ENCODE measurements around the gene PLEKHG5.
"Not testable (repeated sequence)": the region's sequence is repeated elsewhere in the genome, so short reads cannot be mapped to it uniquely, and the experiment has no call there.

The PLEKHG5 gene

DNA sequence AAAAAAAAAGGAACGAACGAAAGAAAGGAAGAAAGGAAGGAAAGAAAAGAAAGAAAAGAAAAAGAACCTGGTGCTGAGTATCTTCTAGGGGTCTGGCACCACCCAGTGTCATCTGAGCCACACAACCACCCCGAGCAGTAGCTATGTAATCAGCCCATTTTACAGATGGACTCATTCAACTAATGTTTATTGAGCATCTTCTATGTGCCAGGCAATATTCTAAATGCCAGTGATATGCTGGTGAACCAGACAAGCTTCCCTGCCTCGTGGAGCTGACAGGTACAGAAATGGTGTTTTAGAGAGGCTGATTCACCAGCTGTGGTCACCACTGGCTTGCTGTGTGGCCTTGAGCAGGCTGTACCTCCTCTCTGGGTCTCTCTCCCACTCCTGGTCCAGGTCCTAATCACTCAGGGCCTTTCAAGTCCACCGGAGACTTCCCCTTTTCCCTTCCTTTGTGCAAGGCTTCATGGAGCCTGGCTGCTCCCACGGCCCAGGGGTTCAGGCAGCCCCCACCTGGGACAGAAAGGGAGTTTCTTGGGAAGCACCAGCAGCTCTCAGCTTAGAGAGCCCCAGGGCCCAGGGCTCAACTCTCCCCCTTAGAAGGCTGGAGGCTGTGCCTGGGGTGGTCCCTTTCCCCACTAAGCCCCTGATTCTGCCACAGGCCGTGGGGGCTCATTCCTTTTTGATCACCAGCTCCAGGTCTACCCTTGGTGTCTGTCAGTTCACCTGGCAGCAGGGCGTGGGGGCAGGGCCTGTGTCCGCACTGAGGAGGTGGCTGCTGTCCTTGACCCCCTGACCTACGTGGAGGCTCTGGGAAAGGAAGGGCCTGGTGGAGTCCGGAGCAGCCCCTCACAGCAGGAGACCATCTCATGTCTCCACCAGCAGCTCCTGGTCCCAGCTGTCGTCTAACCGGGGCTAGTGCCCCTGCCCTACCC lies 59.6 kb downstream of the PLEKHG5 start:
- H3K27me3 ChIP-seq (ENCODE audit: control insufficient read depth, insufficient read depth, low read length) = peaks cover 12% of the 10 kb centered on the region
- not testable (repeated sequence) for H3K9ac ChIP-seq (ENCODE audit: low read length); H3K4me3 ChIP-seq (ENCODE audit: low read length); H3K36me3 ChIP-seq (ENCODE audit: control insufficient read depth, low read depth, low read length); H3K27ac ChIP-seq (ENCODE audit: low read length); H3K9me3 ChIP-seq (ENCODE audit: control insufficient read depth, low read depth, low read length); H3K4me1 ChIP-seq (ENCODE audit: control insufficient read depth, low read depth, low read length)

DNA sequence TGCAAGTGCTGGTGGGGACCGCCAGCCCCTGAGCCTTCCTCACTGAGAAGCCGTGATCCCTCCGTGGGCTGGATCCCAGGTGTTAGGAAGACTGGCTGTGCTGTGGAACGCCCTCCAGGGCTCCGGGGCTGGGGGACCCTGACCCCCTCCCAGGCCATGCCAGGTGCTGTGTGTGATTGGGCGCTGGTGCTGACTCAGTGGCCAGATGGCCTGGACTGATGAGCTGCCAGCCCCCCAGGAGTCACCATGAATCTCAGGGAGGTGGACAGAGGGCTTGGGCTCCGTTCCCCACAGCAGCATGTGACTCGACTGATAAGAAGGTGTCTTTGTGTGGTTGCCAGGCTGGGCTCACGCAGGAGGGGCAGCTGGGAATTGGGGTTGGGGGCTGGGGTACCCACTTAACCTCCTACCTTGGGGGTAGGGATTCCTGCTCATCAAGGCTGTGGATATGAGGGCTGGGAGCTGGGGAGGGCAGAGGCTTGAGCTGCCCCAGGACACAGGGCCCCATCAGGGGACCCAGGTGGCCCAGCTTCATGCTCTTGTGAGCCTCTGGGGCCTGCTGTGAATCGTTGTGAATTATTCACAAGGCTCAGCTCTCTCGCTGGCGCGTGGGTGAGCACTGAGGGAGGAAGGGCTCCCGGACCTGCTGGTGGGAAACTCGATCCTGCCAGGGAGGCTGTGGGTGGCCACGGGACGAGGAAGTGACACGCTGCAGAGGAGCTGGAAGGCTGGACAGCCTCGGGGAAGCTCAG lies 61.6 kb downstream of the PLEKHG5 start:
- not testable (repeated sequence) for H3K9me3 ChIP-seq (ENCODE audit: control insufficient read depth, low read depth, low read length); H3K9ac ChIP-seq (ENCODE audit: low read length); H3K27ac ChIP-seq (ENCODE audit: low read length); H3K36me3 ChIP-seq (ENCODE audit: control insufficient read depth, low read depth, low read length); H3K4me3 ChIP-seq (ENCODE audit: low read length); H3K4me1 ChIP-seq (ENCODE audit: control insufficient read depth, low read depth, low read length)
- peaks cover 32% of the 10 kb centered on the region for H3K27me3 ChIP-seq (ENCODE audit: control insufficient read depth, insufficient read depth, low read length)

DNA sequence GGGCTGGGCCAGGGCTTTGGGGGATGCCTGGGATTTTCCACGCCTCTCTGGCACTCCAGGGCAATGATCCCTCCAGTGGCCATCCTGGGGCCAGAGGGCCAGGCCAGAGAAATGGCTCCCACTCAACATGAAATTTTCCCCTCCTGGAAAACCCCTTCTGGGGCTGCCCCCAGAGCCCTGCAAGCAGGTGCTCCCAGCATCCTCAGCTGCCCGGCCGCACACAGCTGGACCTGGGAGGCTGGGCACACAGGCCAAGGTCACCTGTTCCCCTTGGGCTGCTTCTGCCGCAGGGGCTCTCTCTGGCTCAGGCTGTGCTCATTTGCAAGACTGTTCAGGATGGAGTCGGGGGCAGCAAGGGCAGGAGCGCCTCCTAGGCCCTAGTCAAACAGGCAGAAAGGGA lies 63.0 kb downstream of the PLEKHG5 start:
- not testable (repeated sequence) for H3K4me3 ChIP-seq (ENCODE audit: low read length); H3K4me1 ChIP-seq (ENCODE audit: control insufficient read depth, low read depth, low read length)
- H3K27me3 ChIP-seq (ENCODE audit: control insufficient read depth, insufficient read depth, low read length) = peaks cover 46% of the 10 kb centered on the region

DNA sequence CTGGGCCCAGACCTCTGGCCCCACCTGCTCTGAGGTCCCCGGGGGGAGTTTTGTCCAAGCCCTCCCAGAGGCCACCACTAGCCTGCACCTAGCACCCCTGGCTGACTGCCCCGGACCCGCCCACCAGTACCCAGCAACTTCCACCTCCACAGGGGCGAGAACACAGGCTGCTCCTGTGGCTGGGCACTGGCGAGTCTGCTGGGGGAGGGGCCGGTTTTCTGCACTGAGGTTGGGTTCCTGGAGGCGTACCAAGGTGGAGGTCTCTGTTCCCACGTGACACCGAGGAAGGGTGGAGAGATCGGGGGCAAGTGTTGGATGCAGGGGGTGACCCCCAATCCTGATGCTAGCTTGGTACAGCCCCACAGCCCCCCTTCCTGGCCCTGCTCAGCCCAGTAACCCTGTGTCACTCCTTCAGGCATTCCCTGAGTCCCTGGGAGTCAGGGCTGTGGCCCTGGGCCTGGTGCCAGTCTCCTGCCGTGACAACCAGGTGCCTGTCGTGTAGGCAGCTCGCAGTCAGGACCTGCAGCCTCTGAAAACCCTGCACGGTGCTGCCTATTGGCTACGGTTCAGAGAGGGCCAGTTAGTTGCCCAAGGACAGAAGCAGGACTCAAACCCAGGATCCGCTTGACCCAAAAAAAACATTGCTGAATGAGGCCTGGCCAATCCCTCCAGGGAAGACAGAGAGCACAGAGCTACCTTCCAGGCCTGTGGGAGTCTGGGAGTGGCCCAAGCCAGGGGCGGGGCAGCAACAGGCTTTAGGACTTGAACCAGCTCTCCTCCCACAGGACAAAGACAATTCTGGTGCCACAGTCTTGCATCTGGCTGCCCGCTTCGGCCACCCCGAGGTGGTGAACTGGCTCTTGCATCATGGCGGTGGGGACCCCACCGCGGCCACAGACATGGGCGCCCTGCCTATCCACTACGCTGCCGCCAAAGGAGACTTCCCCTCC lies 63.8 kb downstream of the PLEKHG5 start:
- no peak overlapping the region for H3K4me3 ChIP-seq (ENCODE audit: low read length)
- H3K9ac ChIP-seq (ENCODE audit: low read length) = no peak overlapping the region

More for the DNA sequence above, 63.0 kb downstream of the PLEKHG5 start:
- H3K36me3 ChIP-seq (ENCODE audit: control insufficient read depth, low read depth, low read length); H3K9me3 ChIP-seq (ENCODE audit: control insufficient read depth, low read depth, low read length); H3K27ac ChIP-seq (ENCODE audit: low read length); H3K9ac ChIP-seq (ENCODE audit: low read length): not testable (repeated sequence)

DNA sequence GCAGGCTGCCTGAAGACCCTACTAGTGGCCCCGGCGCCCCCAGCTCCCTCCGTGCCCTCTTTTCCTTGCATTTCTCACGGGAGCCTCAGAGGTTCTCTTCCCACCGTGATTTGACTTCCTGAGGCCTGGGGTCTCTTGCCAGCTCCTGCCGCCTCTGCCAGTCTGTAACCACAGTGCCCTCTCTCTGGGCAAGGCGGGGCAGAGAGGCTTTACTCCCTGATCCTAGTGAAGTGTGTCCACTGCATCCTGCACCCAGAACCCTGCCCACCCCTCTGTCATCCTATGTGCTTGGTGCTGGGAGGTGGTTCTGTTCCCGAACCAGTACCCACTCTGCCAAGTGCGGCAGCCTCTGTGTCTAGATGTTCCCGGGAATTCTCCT lies 64.5 kb downstream of the PLEKHG5 start:
- Histone ChIP-seq H3K27ac (ENCODE audit: low read length) (no peak overlapping the region), H3K9ac (ENCODE audit: low read length) (no peak overlapping the region), H3K27me3 (ENCODE audit: control insufficient read depth, insufficient read depth, low read length) (peaks cover 61% of the 10 kb centered on the region)

More for the DNA sequence above, 63.8 kb downstream of the PLEKHG5 start:
- Histone ChIP-seq H3K9me3 (ENCODE audit: control insufficient read depth, low read depth, low read length) (no peaks in the 10 kb centered on the region), H3K36me3 (ENCODE audit: control insufficient read depth, low read depth, low read length) (no peaks in the 10 kb centered on the region), H3K27ac (ENCODE audit: low read length) (no peak overlapping the region), H3K27me3 (ENCODE audit: control insufficient read depth, insufficient read depth, low read length) (peaks cover 54% of the 10 kb centered on the region), H3K4me1 (ENCODE audit: control insufficient read depth, low read depth, low read length) (no peaks in the 10 kb centered on the region)

DNA sequence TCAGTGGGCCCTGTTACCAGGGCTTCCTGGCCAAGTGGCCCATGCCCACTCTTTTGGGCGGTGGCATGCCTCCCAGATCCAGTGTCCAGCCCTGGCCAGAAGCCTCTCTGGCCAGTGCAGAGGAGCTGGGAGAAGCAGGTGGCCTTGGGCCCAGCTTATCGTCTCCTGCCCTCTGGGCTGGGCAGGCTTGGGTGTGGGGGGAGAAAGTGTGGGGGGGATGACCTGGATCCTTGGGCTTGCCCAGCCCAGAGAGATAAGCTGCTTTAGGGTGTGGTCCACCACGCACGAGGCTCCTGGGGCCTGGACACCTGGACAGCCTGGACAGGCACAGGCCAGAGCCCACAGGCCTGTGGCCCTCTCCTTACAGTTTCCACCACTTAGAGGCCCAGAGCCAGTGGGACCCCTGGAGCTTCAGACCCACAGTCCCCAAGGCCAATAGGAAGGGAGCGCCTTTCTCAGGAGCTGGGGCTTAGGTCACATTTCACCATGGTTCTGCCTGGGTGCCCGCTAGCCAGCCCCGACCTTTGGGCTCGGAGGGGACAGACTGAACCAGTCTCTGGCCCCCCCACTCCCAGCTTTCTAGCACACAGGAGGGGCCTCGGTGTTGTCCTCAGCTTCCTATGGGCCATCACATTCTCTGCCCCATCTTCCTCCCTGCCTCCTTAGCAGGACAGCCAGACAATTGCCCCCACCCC lies 65.0 kb downstream of the PLEKHG5 start:
- Histone ChIP-seq H3K27ac (ENCODE audit: low read length) (no peak overlapping the region), H3K4me3 (ENCODE audit: low read length) (no peak overlapping the region), H3K36me3 (ENCODE audit: control insufficient read depth, low read depth, low read length) (no peaks in the 10 kb centered on the region), H3K9me3 (ENCODE audit: control insufficient read depth, low read depth, low read length) (no peaks in the 10 kb centered on the region), H3K4me1 (ENCODE audit: control insufficient read depth, low read depth, low read length) (no peaks in the 10 kb centered on the region), H3K9ac (ENCODE audit: low read length) (no peak overlapping the region), H3K27me3 (ENCODE audit: control insufficient read depth, insufficient read depth, low read length) (peaks cover 66% of the 10 kb centered on the region)

More for the DNA sequence above, 64.5 kb downstream of the PLEKHG5 start:
- Histone ChIP-seq H3K9me3 (ENCODE audit: control insufficient read depth, low read depth, low read length) (no peaks in the 10 kb centered on the region), H3K36me3 (ENCODE audit: control insufficient read depth, low read depth, low read length) (no peaks in the 10 kb centered on the region), H3K4me3 (ENCODE audit: low read length) (no peak overlapping the region), H3K4me1 (ENCODE audit: control insufficient read depth, low read depth, low read length) (no peaks in the 10 kb centered on the region)

DNA sequence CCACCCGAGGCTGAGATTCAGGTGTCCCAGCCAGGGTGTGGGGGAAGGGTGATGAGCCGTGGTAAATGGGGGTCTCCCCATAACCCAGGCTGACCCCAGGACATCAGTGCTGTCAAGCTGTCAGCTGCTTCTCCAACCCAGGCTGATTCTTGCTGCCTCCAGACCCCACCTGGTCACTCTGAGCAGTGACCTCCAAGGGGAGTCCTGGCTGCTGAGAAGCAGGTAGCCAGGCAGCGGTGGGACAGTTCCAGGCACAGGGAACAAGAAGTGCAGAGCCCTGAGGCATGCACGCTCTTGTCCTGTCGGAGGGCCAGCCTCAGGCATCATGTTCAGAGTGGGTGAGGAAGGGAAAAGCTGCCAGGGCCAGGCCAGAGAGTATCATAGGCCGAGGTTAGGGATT lies 65.8 kb downstream of the PLEKHG5 start:
- Histone ChIP-seq H3K27ac (ENCODE audit: low read length) (no peak overlapping the region), H3K4me1 (ENCODE audit: control insufficient read depth, low read depth, low read length) (no peaks in the 10 kb centered on the region), H3K27me3 (ENCODE audit: control insufficient read depth, insufficient read depth, low read length) (peaks cover 74% of the 10 kb centered on the region), H3K36me3 (ENCODE audit: control insufficient read depth, low read depth, low read length) (no peaks in the 10 kb centered on the region), H3K9me3 (ENCODE audit: control insufficient read depth, low read depth, low read length) (no peaks in the 10 kb centered on the region), H3K4me3 (ENCODE audit: low read length) (no peak overlapping the region), H3K9ac (ENCODE audit: low read length) (no peak overlapping the region)

DNA sequence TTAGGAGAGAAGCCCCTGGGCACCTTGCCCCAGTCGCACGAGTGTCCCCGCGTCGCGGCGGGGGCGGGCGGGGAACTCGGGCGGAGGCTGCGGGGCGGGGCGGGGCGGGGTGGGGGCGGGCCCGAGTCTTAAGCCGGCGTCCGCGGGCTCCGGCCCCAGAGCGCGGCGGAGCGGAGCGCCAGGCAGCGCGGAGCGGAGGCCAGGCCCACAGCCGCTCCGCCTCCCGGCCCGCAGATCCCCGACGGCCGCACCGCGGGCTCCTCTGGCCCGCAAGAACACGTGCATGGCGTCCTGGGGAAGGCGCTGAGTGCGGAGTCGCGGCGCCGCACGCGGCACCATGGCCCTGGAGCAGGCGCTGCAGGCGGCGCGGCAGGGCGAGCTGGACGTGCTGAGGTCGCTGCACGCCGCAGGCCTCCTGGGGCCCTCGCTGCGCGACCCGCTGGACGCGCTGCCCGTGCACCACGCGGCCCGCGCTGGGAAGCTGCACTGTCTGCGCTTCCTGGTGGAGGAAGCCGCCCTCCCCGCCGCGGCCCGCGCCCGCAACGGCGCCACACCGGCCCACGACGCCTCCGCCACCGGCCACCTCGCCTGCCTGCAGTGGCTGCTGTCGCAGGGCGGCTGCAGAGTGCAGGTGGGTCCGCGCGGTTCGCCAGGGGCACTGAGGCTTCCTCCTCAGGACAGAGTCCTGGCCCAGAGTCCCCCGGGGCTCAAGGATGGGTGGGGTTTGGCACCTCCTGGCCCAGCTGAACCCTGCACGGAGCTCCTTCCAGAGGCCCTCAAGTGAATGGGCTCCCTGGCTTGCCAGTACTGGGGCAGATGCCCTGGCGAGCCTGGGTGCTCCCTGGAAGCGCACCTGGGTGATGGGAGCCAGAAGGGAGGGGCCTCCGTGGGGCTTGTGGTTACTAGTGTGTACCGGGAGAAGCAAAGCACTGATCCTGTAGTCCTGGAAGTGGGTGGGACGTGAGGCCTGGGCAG lies 66.6 kb downstream of the PLEKHG5 start, which contains the start of gene ESPN:
Gene ESPN (plus strand): TSS at position 158 of the 975 bp plus-strand sequence. CDS start 180 bp downstream, at position 338.
- Histone ChIP-seq H3K4me3 (ENCODE audit: low read length) (no peak within 1 kb of the TSS), H3K9me3 (ENCODE audit: control insufficient read depth, low read depth, low read length) (no peaks in the 10 kb centered on the region), H3K27ac (ENCODE audit: low read length) (no peak within 1 kb of the TSS), H3K27me3 (ENCODE audit: control insufficient read depth, insufficient read depth, low read length) (peaks cover 82% of the 10 kb centered on the region), H3K36me3 (ENCODE audit: control insufficient read depth, low read depth, low read length) (no peaks in the 10 kb centered on the region), H3K9ac (ENCODE audit: low read length) (no peak within 1 kb of the TSS), H3K4me1 (ENCODE audit: control insufficient read depth, low read depth, low read length) (peaks cover 5% of the 10 kb centered on the region)

DNA sequence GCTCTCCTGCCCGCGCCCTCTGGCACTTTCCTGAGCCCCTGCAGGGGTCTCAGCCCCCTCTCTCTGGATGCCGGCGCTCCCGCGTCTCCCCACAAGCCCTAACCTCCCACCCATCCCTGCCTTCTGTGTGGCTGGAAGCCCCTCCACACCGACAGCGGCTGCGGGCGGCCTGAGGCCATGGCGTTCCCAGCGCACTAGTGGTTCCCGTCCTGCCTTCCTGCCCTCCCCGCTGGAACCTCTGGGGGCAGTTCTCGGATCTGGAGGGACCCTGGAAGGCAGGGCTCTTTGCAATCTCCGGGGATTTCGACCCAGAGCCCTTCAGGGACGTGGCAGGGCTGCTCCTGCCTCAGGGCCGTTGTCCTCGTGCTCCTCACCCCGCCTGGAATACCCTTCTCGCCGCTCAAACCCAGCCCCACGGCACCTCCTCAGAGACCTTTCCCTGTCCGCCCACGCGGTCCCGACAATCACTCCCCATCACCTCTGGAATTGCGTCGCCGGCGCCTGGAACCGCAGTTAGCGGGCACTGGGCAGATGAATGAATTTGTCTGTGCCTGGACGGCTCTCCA lies 67.4 kb downstream of the PLEKHG5 start:
- Histone ChIP-seq H3K36me3 (ENCODE audit: control insufficient read depth, low read depth, low read length) (no peaks in the 10 kb centered on the region), H3K27ac (ENCODE audit: low read length) (no peak overlapping the region), H3K27me3 (ENCODE audit: control insufficient read depth, insufficient read depth, low read length) (peaks cover 86% of the 10 kb centered on the region), H3K9ac (ENCODE audit: low read length) (no peak overlapping the region), H3K4me3 (ENCODE audit: low read length) (no peak overlapping the region), H3K9me3 (ENCODE audit: control insufficient read depth, low read depth, low read length) (no peaks in the 10 kb centered on the region), H3K4me1 (ENCODE audit: control insufficient read depth, low read depth, low read length) (peaks cover 5% of the 10 kb centered on the region)

Data from iPS-18a (cell line).